ENCODE results near the gene ORC6. TPM values are rescaled to one million over a fixed set of nuclear protein-coding genes. Genes with fewer than 3 reads are reported as not detected.

The ORC6 gene
- total and polyA plus RNA-seq, 8 donors: 0.58 to 8.3 (median 3.8) TPM; not detected in 1

DNA sequence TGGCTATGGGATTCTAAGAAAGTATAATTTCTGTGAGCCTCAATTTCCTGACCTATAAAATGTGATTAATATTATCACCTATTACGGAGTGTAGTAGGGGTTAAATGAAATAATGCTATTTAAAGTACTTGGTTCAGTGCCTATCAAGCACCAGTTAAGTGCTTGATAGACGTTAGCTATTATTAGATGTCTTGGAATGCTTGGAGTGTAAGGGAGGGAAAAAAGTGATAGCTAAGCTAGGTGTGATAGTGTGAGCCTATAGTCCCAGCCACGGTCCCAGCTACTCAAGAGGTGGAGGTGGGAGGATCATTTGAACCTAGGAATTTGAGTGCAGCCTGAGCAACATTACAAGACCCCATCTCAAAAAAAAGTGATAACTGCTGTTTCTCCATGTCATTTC is 7.5 kb downstream of the ORC6 start:
- WGBS, 5 donors: 28 to 59% (median 50%) methylated on average over 3 of the region's 3 CpGs

GRCh38 chr16:46700048-46700447 is 10.6 kb downstream of the ORC6 start:
- no peaks in the 10 kb centered on the region for H3K27me3 ChIP-seq
- intact Hi-C loops (cut with DNase I; ENCODE audit: low total_unique reads): no loop called here
- no peak overlapping the region for H3K27ac ChIP-seq
- no peaks in the 10 kb centered on the region for H3K4me1 ChIP-seq
- DNase-seq: no peak
- no peaks in the 10 kb centered on the region for H3K9me3 ChIP-seq
- H3K4me3 ChIP-seq: no peak overlapping the region
- WGBS, 5 donors: 89 to 98% (median 94%) methylated on average over 3 of the region's 3 CpGs
- peaks cover 0 to 3% (median 0%) of the 10 kb centered on the region in 4 donors for H3K36me3 ChIP-seq
- no peak for TF ChIP-seq EP300 (IDR thresholded peaks at IDR 0.05)
- no peak for TF ChIP-seq POLR2A (IDR thresholded peaks at IDR 0.05)
- no peak for TF ChIP-seq CTCF (IDR thresholded peaks at IDR 0.05)
- no peak for TF ChIP-seq POLR2AphosphoS5 (IDR thresholded peaks at IDR 0.05)

More for the DNA sequence above, 7.5 kb downstream of the ORC6 start:
- no peak for DNase-seq
- Histone ChIP-seq H3K36me3 (peaks cover 0 to 3% (median 0%) of the 10 kb centered on the region in 4 donors), H3K4me1 (no peaks in the 10 kb centered on the region), H3K4me3 (no peak overlapping the region), H3K9me3 (no peaks in the 10 kb centered on the region), H3K27me3 (no peaks in the 10 kb centered on the region), H3K27ac (no peak overlapping the region)
- intact Hi-C loops (cut with DNase I; ENCODE audit: low total_unique reads): no loop called here
- no peak for TF ChIP-seq POLR2AphosphoS5 (IDR thresholded peaks at IDR 0.05)
- no peak for TF ChIP-seq POLR2A (IDR thresholded peaks at IDR 0.05)
- no peak for TF ChIP-seq EP300 (IDR thresholded peaks at IDR 0.05)
- TF ChIP-seq CTCF (IDR thresholded peaks at IDR 0.05): no peak

GRCh38 chr16:46701615-46702014 is 12.2 kb downstream of the ORC6 start:
- Histone ChIP-seq H3K4me1 (no peaks in the 10 kb centered on the region), H3K27ac (no peak overlapping the region), H3K4me3 (no peak overlapping the region), H3K36me3 (no peaks in the 10 kb centered on the region), H3K27me3 (no peaks in the 10 kb centered on the region), H3K9me3 (no peaks in the 10 kb centered on the region)
- no peak for TF ChIP-seq EP300 (IDR thresholded peaks at IDR 0.05)
- no peak for TF ChIP-seq POLR2AphosphoS5 (IDR thresholded peaks at IDR 0.05)
- no peak for TF ChIP-seq POLR2A (IDR thresholded peaks at IDR 0.05)
- TF ChIP-seq CTCF (IDR thresholded peaks at IDR 0.05): no peak
- no peak for DNase-seq
- 79 to 89% (median 86%) methylated on average over 4 of the region's 4 CpGs for WGBS, 5 donors
- intact Hi-C loops (cut with DNase I; ENCODE audit: low total_unique reads): no loop called here

DNA sequence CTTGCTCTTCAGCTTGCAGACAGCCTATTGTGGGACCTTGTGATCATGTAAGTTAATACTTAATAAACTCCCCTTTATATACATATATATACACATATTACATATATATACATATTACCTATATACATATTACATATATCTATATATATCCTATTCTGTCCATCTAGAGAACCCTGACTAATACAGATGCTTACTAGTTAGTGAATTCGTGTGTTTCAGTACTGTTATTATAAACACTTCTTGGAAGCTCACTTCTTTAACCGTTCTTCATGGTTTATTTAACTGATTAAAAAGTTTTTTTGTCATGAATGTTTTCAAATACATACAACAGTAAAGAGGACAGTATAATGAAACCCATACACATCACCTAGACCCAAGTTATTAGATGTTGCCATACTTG is 12.6 kb downstream of the ORC6 start:
- intact Hi-C loops (cut with DNase I; ENCODE audit: low total_unique reads): no loop called here
- Histone ChIP-seq H3K36me3 (no peaks in the 10 kb centered on the region), H3K4me3 (no peak overlapping the region), H3K27me3 (no peaks in the 10 kb centered on the region), H3K4me1 (no peaks in the 10 kb centered on the region), H3K27ac (no peak overlapping the region), H3K9me3 (no peaks in the 10 kb centered on the region)
- TF ChIP-seq POLR2A (IDR thresholded peaks at IDR 0.05): no peak
- no peak for DNase-seq
- WGBS, 5 donors: 69 to 83% (median 75%) methylated on average over 2 of the region's 2 CpGs

DNA sequence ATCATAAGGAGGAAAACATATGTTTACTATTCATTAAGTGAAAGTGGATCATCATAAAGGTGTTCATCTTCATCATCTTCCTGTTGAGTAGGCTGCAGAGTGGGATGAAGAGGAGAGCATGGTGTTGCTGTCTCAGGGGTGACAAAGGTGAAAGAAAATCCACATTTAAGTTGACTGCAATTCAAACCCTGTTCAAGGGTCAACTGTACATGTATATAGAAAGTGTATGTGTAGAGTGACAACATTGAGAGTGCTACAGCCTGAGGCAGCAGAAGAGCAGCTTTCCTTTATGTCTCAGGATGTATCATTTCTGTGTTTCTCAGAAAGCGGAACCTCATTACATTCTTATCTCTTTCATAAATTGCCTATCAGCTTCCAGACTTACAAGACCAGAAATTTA is 17.2 kb downstream of the ORC6 start:
- Histone ChIP-seq H3K27ac (no peak overlapping the region), H3K4me1 (no peaks in the 10 kb centered on the region), H3K9me3 (no peaks in the 10 kb centered on the region), H3K4me3 (no peak overlapping the region), H3K27me3 (no peaks in the 10 kb centered on the region), H3K36me3 (no peaks in the 10 kb centered on the region)
- DNase-seq: no peak
- intact Hi-C loops (cut with DNase I; ENCODE audit: low total_unique reads): no loop called here
- WGBS, 5 donors: 0% methylated on average over 1 of the region's 1 CpG
- TF ChIP-seq CTCF (IDR thresholded peaks at IDR 0.05) (no peak), EP300 (IDR thresholded peaks at IDR 0.05) (no peak), POLR2A (IDR thresholded peaks at IDR 0.05) (no peak), POLR2AphosphoS5 (IDR thresholded peaks at IDR 0.05) (no peak)

Data from stomach (tissue), 9 donors.